Skin epidermis (tissue), 12 donors: Measurements from ENCODE around the gene STUM.
A peak's percentile ranks its signal among the peaks of the same experiment; 100 is the strongest.
"Not testable (repeated sequence)": the region's sequence is repeated elsewhere in the genome, so short reads cannot be mapped to it uniquely, and the experiment has no call there.

Experiments used
- H3K27ac ChIP-seq, 21 experiments: fragments of 200-600 bp; sonication (generic) in 11 of 21; one replicate each; pipeline ENCODE4 v1.5.0; 2020; ENCODE audit warnings: mild to moderate bottlenecking in 3 of 21, inconsistent platforms in 2 of 21, moderate library complexity in 2 of 21
- H3K4me3 ChIP-seq, 7 experiments: fragments of 200-600 bp; sonication (generic) in 2 of 7; one replicate each; pipeline ENCODE4 v1.5.0; 2020; ENCODE audit warnings: inconsistent platforms in 2 of 7, mild to moderate bottlenecking in 2 of 7, moderate library complexity in 1 of 7

STUM gene

GRCh38 chr1:226577401-226578180 lies 29.0 kb downstream of the STUM start:
- Histone ChIP-seq H3K27ac (no peak overlapping the region), H3K4me3 (no peak overlapping the region)

GRCh38 chr1:226578946-226579578 lies 30.5 kb downstream of the STUM start:
- no peak overlapping the region for H3K27ac ChIP-seq
- no peak overlapping the region for H3K4me3 ChIP-seq

- H3K4me3 ChIP-seq: no peak overlapping the region
- no peak overlapping the region for H3K27ac ChIP-seq
These were observed 31.3 kb downstream of the STUM start for GRCh38 chr1:226579781-226580323.

GRCh38 chr1:226580625-226581270 lies 32.2 kb downstream of the STUM start:
- H3K4me3 ChIP-seq: no peak overlapping the region
- H3K27ac ChIP-seq: peak overlapping the region in 1 of 21 experiments; percentile 5

- Histone ChIP-seq H3K27ac (peak overlapping the region in 1 of 21 experiments; percentile 0), H3K4me3 (no peak overlapping the region)
These were observed 33.2 kb downstream of the STUM start for GRCh38 chr1:226581650-226582330.

GRCh38 chr1:226582966-226583365 lies 34.4 kb downstream of the STUM start:
- Histone ChIP-seq H3K4me3 (no peak overlapping the region), H3K27ac (no peak overlapping the region)

- no peak overlapping the region for H3K27ac ChIP-seq
- no peak overlapping the region for H3K4me3 ChIP-seq
These were observed 35.6 kb downstream of the STUM start for GRCh38 chr1:226584164-226584563.

GRCh38 chr1:226586116-226586515 lies 37.6 kb downstream of the STUM start:
- Histone ChIP-seq H3K27ac (no peak overlapping the region), H3K4me3 (no peak overlapping the region)

- no peak overlapping the region for H3K4me3 ChIP-seq
- H3K27ac ChIP-seq: no peak overlapping the region
These were observed 38.3 kb downstream of the STUM start for GRCh38 chr1:226586650-226587422.

GRCh38 chr1:226588484-226588883 lies 39.9 kb downstream of the STUM start:
- Histone ChIP-seq H3K4me3 (no peak overlapping the region), H3K27ac (no peak overlapping the region)

GRCh38 chr1:226589008-226589733 lies 40.6 kb downstream of the STUM start:
- Histone ChIP-seq H3K4me3 (no peak overlapping the region), H3K27ac (no peak overlapping the region)

GRCh38 chr1:226590614-226591013 lies 42.0 kb downstream of the STUM start:
- Histone ChIP-seq H3K4me3 (no peak overlapping the region), H3K27ac (no peak overlapping the region)

GRCh38 chr1:226593541-226593940 lies 45.0 kb downstream of the STUM start:
- H3K27ac ChIP-seq: no peak overlapping the region
- H3K4me3 ChIP-seq: no peak overlapping the region

GRCh38 chr1:226596531-226597165 lies 48.1 kb downstream of the STUM start:
- Histone ChIP-seq H3K27ac (no peak overlapping the region), H3K4me3 (no peak overlapping the region)

GRCh38 chr1:226597616-226598454 lies 49.3 kb downstream of the STUM start:
- no peak overlapping the region for H3K27ac ChIP-seq
- no peak overlapping the region for H3K4me3 ChIP-seq

- H3K4me3 ChIP-seq: no peak overlapping the region
These were observed 49.9 kb downstream of the STUM start for GRCh38 chr1:226598455-226598849.

GRCh38 chr1:226598955-226599354 lies 50.4 kb downstream of the STUM start:
- H3K4me3 ChIP-seq, H3K27ac ChIP-seq: not testable (repeated sequence)

More at GRCh38 chr1:226598455-226598849, 49.9 kb downstream of the STUM start:
- H3K27ac ChIP-seq: no peak overlapping the region
